Measurements from ENCODE around the gene CASR. TPM values are rescaled to one million over a fixed set of nuclear protein-coding genes. Genes with fewer than 3 reads are reported as not detected.

Gene CASR
- total RNA-seq, 1 experiment from 2014 or later, result not detected

GRCh38 chr3:122230174-122230573, 46.7 kb downstream of the CASR start:
- H4K20me1 ChIP-seq (ENCODE audit: low read length), result no peaks in the 10 kb centered on the region
- no peaks in the 10 kb centered on the region for H3K36me3 ChIP-seq (ENCODE audit: low read depth, low read length)
- no peaks in the 10 kb centered on the region for H3K9me3 ChIP-seq (ENCODE audit: low read length)
- H3K27me3 ChIP-seq (ENCODE audit: low read length), result peaks cover 67% of the 10 kb centered on the region
- no peak for TF ChIP-seq CTCF (conservative IDR thresholded peaks at IDR 0.05; ENCODE audit: low read depth, low read length)
- no peak for TF ChIP-seq EZH2 (IDR thresholded peaks at IDR 0.05; ENCODE audit: low read length, unreplicated experiment)
- no peak for TF ChIP-seq EZH2phosphoT487 (IDR thresholded peaks at IDR 0.05; ENCODE audit: borderline replicate concordance, low read length)
- no peaks in the 10 kb centered on the region for H3K79me2 ChIP-seq (ENCODE audit: low read length)
- no peak overlapping the region for H2AFZ ChIP-seq (ENCODE audit: low read length)
- ATAC-seq (no peak), DNase-seq (no peak)
- no peaks in the 10 kb centered on the region for H3K9me2 ChIP-seq (replicated peaks; ENCODE audit: low read length)
- H3F3A ChIP-seq (ENCODE audit: low read length, unreplicated experiment), result no peaks in the 10 kb centered on the region
- H3K27ac ChIP-seq (ENCODE audit: low read length), result no peak overlapping the region
- no peak overlapping the region for H3K4me2 ChIP-seq (ENCODE audit: low read length)
- no TSS peak for BruUV-seq (replicated peaks)
- H3K4me1 ChIP-seq (ENCODE audit: insufficient read depth, low read length), result no peaks in the 10 kb centered on the region
- CTCF ChIA-PET, result no interaction called here
- intact Hi-C loops (cut with micrococcal nuclease), result no loop called here
- no peak overlapping the region for H3K9ac ChIP-seq (ENCODE audit: low read length)
- POLR2A ChIA-PET (ENCODE audit: unreplicated experiment), result no interaction called here
- no peak overlapping the region for H3K4me3 ChIP-seq (ENCODE audit: low read length)

- ATAC-seq (no peak), DNase-seq (no peak)
- CTCF ChIA-PET, result no interaction called here
- no peak for TF ChIP-seq EZH2 (IDR thresholded peaks at IDR 0.05; ENCODE audit: low read length, unreplicated experiment)
- no peak for TF ChIP-seq EZH2phosphoT487 (IDR thresholded peaks at IDR 0.05; ENCODE audit: borderline replicate concordance, low read length)
- no peak for TF ChIP-seq CTCF (conservative IDR thresholded peaks at IDR 0.05; ENCODE audit: low read depth, low read length)
- Histone ChIP-seq H3K79me2 (ENCODE audit: low read length) (no peaks in the 10 kb centered on the region), H2AFZ (ENCODE audit: low read length) (no peak overlapping the region), H3F3A (ENCODE audit: low read length, unreplicated experiment) (no peaks in the 10 kb centered on the region), H3K4me3 (ENCODE audit: low read length) (no peak overlapping the region), H3K27ac (ENCODE audit: low read length) (no peak overlapping the region), H3K27me3 (ENCODE audit: low read length) (peaks cover 82% of the 10 kb centered on the region), H3K9me2 (replicated peaks; ENCODE audit: low read length) (no peaks in the 10 kb centered on the region), H3K4me2 (ENCODE audit: low read length) (no peak overlapping the region), H3K4me1 (ENCODE audit: insufficient read depth, low read length) (no peaks in the 10 kb centered on the region), H3K36me3 (ENCODE audit: low read depth, low read length) (no peaks in the 10 kb centered on the region), H4K20me1 (ENCODE audit: low read length) (no peaks in the 10 kb centered on the region), H3K9me3 (ENCODE audit: low read length) (no peaks in the 10 kb centered on the region), H3K9ac (ENCODE audit: low read length) (no peak overlapping the region)
- POLR2A ChIA-PET (ENCODE audit: unreplicated experiment), result no interaction called here
- intact Hi-C loops (cut with micrococcal nuclease), result no loop called here
- no TSS peak for BruUV-seq (replicated peaks)
These were observed 48.1 kb downstream of the CASR start for GRCh38 chr3:122231465-122232157.

GRCh38 chr3:122232485-122232884, 49.0 kb downstream of the CASR start:
- ChIA-PET POLR2A (ENCODE audit: unreplicated experiment) (no interaction called here), CTCF (no interaction called here)
- H3K9ac ChIP-seq (ENCODE audit: low read length), result no peak overlapping the region

More at GRCh38 chr3:122232485-122232884, 49.0 kb downstream of the CASR start:
- H3K79me2 ChIP-seq (ENCODE audit: low read length), result no peaks in the 10 kb centered on the region
- intact Hi-C loops (cut with micrococcal nuclease), result no loop called here
- DNase-seq (no peak), ATAC-seq (no peak)
- H3F3A ChIP-seq (ENCODE audit: low read length, unreplicated experiment), result no peaks in the 10 kb centered on the region
- H3K4me2 ChIP-seq (ENCODE audit: low read length), result no peak overlapping the region
- no peaks in the 10 kb centered on the region for H3K36me3 ChIP-seq (ENCODE audit: low read depth, low read length)
- H3K4me3 ChIP-seq (ENCODE audit: low read length), result no peak overlapping the region
- BruUV-seq (replicated peaks), result no TSS peak
- no peak overlapping the region for H3K27ac ChIP-seq (ENCODE audit: low read length)
- H2AFZ ChIP-seq (ENCODE audit: low read length), result no peak overlapping the region
- H3K27me3 ChIP-seq (ENCODE audit: low read length), result peaks cover 91% of the 10 kb centered on the region
- no peaks in the 10 kb centered on the region for H4K20me1 ChIP-seq (ENCODE audit: low read length)
- no peak for TF ChIP-seq CTCF (conservative IDR thresholded peaks at IDR 0.05; ENCODE audit: low read depth, low read length)
- TF ChIP-seq EZH2 (IDR thresholded peaks at IDR 0.05; ENCODE audit: low read length, unreplicated experiment), result no peak
- no peak for TF ChIP-seq EZH2phosphoT487 (IDR thresholded peaks at IDR 0.05; ENCODE audit: borderline replicate concordance, low read length)
- no peaks in the 10 kb centered on the region for H3K4me1 ChIP-seq (ENCODE audit: insufficient read depth, low read length)
- H3K9me3 ChIP-seq (ENCODE audit: low read length), result no peaks in the 10 kb centered on the region
- H3K9me2 ChIP-seq (replicated peaks; ENCODE audit: low read length), result no peaks in the 10 kb centered on the region

All from PC-3 (cell line).